GM12875 (cell line): ENCODE data around the gene SP1.

Experiments used
- H3K4me3 ChIP-seq: one replicate; pipeline ENCODE4 v1.5.1; 2011; ENCODE audit warnings: low read depth, low read length, control low read depth
- CTCF ChIP-seq: IDR thresholded peaks from 2 replicates; pipeline ENCODE4 v1.5.1; 2011; ENCODE audit warnings: low read depth, mild to moderate bottlenecking, control low read depth, inconsistent platforms, low read length, moderate library complexity, borderline replicate concordance; ENCODE audit not compliant: insufficient read depth

Gene SP1

GRCh38 chr12:53336181-53336681 is 43.7 kb upstream of the SP1 start, which contains the start of gene SP7:
Gene SP7, minus strand, starts transcription at chr12:53336354. Its CDS starts 708 bp downstream, at chr12:53335646.
- no peak for TF ChIP-seq CTCF
- no peak within 1 kb of the TSS for H3K4me3 ChIP-seq

DNA sequence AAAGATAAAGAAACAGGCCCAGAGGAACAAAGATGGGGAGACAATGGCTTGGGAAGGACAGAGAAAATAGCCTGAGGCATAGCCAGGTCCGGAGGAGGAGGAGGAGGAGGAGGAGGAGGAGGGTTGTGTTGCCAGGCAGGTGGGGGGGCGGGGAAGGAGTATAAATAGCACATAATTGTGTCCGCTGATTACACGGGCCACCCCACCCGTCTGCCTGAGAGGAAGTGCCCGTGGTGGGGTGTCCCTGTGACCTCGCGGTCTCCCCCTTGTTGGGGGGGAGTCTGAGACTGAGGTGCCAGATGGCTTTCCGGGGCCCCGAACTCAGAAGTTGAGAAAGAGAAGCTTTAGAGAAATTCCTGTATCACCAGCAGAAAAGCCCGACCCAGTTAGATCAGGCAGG is 42.0 kb upstream of the SP1 start:
- no peak overlapping the region for H3K4me3 ChIP-seq
- TF ChIP-seq CTCF: no peak

GRCh38 chr12:53338916-53339315 is 41.1 kb upstream of the SP1 start:
- no peak overlapping the region for H3K4me3 ChIP-seq
- no peak for TF ChIP-seq CTCF

- no peak overlapping the region for H3K4me3 ChIP-seq
- TF ChIP-seq CTCF: no peak
Observed at GRCh38 chr12:53340398-53340797, 39.6 kb upstream of the SP1 start.

- no peak overlapping the region for H3K4me3 ChIP-seq
- no peak for TF ChIP-seq CTCF
Observed at GRCh38 chr12:53343449-53343848, 36.5 kb upstream of the SP1 start.

- TF ChIP-seq CTCF: no peak
- H3K4me3 ChIP-seq: no peak overlapping the region
Observed at GRCh38 chr12:53343969-53344368, 36.0 kb upstream of the SP1 start.

DNA sequence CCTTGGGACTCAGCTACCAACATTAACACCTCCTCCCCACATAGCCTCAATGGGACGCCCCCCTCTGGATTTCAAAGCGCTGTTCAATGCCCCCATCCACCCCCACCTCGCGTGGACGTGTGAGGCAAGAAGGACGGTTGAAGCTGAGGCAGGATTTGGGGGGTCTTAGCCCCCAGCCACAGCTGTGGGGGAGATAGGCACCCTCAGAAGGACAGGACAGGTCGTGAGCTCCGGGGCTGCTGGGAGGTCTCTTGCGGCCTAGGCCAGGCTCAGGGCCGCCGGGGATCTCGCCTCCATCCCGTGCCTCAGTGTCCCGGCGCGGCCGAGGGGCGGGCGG is 35.5 kb upstream of the SP1 start:
- no peak for TF ChIP-seq CTCF
- no peak overlapping the region for H3K4me3 ChIP-seq
